GM19467 (cell line): ENCODE data around the gene BEND5.
A peak's percentile ranks its signal among the peaks of the same experiment; 100 is the strongest.

Experiments used
- ATAC-seq: cut with Tn5 transposase; IDR thresholded peaks from one replicate; pipeline ENCODE4 v1.9.1; 2021; ENCODE audit warnings: mild to moderate bottlenecking, moderate library complexity; ENCODE audit not compliant: unreplicated experiment

The BEND5 gene

GRCh38 chr1:48726139-48726538, 50.6 kb downstream of the BEND5 start:
- ATAC-seq, result no peak

- ATAC-seq, result no peak
Measured at GRCh38 chr1:48725341-48726046, 51.2 kb downstream of the BEND5 start.

GRCh38 chr1:48720929-48721328, 55.8 kb downstream of the BEND5 start:
- ATAC-seq, result no peak

- ATAC-seq, result no peak
Measured at GRCh38 chr1:48718705-48719104, 58.0 kb downstream of the BEND5 start.

- ATAC-seq, result no peak
Measured at GRCh38 chr1:48718116-48718630, 58.5 kb downstream of the BEND5 start.

GRCh38 chr1:48717082-48717481, 59.6 kb downstream of the BEND5 start:
- ATAC-seq, result no peak

- no peak for ATAC-seq
Measured at GRCh38 chr1:48715921-48716320, 60.8 kb downstream of the BEND5 start.

- no peak for ATAC-seq
Measured at GRCh38 chr1:48710915-48711314, 65.8 kb downstream of the BEND5 start.

GRCh38 chr1:48710318-48710717, 66.4 kb downstream of the BEND5 start:
- no peak for ATAC-seq

GRCh38 chr1:48704736-48705135, 72.0 kb downstream of the BEND5 start:
- ATAC-seq, result no peak

GRCh38 chr1:48701445-48701844, 75.2 kb downstream of the BEND5 start:
- ATAC-seq, result no peak

- no peak for ATAC-seq
Measured at GRCh38 chr1:48697066-48697707, 79.5 kb downstream of the BEND5 start.

- no peak for ATAC-seq
Measured at GRCh38 chr1:48695161-48695560, 81.5 kb downstream of the BEND5 start.

- ATAC-seq, result no peak
Measured at GRCh38 chr1:48693674-48694320, 82.9 kb downstream of the BEND5 start.

GRCh38 chr1:48693180-48693579, 83.5 kb downstream of the BEND5 start:
- ATAC-seq, result no peak

GRCh38 chr1:48692235-48692634, 84.5 kb downstream of the BEND5 start:
- no peak for ATAC-seq

- ATAC-seq, result peak; percentile 52
Measured at GRCh38 chr1:48691429-48692001, 85.2 kb downstream of the BEND5 start.

- ATAC-seq, result no peak
Measured at GRCh38 chr1:48688102-48688760, 88.5 kb downstream of the BEND5 start.

GRCh38 chr1:48687282-48688045, 89.2 kb downstream of the BEND5 start:
- ATAC-seq, result no peak

GRCh38 chr1:48686159-48686558, 90.5 kb downstream of the BEND5 start:
- ATAC-seq, result no peak
